NCI-H345 treated with DMSO at 0.1 percent for 48 hours (cell line): ENCODE results near the gene SCP2.

ENCODE experiments used
- DNase-seq: peaks from one replicate; lab custom pipeline; 2025; ENCODE audit not compliant: unreplicated experiment; lab: John Stamatoyannopoulos, UW

SCP2 gene

DNA sequence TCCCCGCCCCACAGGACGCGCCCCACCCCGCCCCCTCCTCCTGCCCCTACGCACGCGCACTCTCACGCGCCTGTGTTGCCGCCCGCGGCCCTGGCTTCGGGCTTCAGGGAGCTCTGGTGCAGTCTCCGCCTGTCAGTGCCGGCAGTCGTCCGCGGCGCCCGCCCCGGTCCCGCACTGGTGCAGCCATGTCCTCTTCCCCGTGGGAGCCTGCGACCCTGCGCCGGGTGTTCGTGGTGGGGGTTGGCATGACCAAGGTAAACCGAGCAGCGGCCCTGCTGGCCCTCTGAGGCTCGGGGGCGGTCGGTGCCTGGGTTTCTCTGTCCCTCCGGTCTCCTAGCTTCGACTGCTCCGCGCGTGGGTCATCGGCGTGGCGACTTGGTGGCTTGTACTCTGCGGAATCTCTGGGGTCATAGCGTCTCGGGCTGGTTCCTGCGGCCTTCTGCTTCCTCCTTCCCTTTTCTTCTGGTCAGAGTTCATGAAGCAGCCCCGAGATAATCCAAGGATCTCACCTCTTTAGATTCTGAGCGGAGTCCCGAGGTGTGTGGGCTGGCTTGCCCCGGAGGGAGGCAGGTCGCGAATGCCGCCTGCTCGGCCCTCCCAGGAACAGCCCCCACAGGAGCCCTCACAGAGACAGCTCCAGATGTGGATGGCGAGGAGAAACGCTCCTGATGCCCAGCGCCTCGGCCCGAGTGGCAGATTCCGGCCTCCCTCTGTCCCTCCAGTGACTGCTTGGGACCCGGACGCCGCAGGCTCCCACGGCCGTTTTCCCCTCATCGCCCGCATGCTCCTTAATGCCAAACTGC, at the start of gene SCP2:
Gene SCP2 (plus strand): TSS at position 65 of the 803 bp plus-strand sequence. CDS start 121 bp downstream, at position 186.
- peak; percentile 67 for DNase-seq

- no peak for DNase-seq
Measured at GRCh38 chr1:52877554-52877953, 49.5 kb upstream of the SCP2 start.

DNA sequence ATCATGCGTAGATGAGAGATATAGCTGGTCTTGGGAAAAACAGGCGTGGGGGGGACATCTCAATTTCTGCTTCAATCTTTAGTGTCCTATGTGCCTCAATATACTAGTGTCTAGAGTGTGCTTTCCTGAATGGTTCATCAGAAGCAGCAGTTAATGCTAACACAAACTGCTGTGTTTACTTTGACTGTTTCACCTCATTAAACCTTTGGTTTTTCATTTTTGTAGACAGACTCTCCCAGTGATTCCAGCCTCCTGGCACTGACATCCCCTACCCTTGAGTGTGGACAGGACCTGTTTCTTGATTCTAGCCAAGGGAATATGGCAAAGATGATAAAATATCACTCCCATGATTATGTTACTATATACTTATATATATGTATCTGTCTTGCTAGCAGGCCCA, 46.9 kb upstream of the SCP2 start:
- DNase-seq, result peak; percentile 6

- DNase-seq, result no peak
Measured at GRCh38 chr1:52887483-52887882, 39.6 kb upstream of the SCP2 start.

DNA sequence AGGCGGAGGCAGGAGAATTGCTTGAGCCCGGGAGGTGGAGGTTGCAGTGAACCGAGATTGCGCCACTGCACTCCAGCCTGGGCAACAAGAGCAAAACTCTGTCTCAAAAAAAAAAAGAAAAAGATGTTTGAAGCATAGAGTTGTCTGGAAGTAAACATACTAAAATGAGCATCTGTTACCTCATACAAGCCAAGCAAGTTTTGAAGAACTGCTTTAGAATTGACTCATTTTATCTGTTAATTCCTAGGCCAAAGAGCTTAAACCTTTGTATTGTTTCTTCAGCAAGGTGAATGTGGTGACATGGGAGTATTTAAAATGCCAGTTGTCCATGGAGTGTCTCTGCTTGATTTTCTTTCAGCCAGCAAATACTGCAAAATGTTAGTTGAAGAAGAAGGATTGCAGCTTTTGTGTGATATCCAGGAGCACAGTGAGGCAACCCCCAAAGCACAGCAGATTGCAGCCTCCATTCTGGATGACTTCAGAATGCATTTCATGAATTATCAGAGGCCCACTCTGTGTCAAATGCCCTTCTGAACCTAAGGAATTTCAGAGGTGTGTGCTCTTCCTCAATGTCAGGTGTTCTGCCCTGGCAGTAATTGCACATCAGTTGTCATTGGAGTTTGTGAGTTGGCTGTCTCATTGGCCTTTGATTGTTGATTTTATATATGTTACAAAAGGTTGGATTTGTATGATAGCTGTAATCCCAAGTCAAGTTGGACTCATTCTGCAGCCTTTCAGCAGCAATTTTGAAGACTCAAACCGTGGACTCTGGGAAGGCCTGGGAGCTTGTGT, 34.5 kb upstream of the SCP2 start:
- no peak for DNase-seq

DNA sequence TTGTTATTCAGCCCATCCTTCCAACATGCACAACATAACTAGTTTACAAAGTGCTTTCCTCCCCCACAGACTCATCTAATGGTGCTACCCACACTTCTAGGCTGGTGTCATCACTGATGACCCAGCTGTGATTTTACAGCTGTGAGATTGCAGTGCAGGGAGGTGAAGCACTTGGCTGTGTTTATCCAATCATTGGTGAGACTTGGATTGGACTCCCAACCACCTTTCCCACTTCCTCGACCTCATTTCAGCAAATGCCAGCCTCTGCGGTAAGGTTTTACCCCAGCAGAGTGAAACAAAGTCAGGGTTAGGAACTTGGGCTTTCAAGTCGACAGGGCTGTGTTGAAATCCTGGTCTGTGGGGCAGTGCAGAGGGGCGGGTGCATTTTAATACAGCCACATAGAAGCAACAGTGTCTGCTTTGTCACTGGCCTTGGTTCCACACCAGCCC, 27.6 kb upstream of the SCP2 start:
- DNase-seq, result no peak

DNA sequence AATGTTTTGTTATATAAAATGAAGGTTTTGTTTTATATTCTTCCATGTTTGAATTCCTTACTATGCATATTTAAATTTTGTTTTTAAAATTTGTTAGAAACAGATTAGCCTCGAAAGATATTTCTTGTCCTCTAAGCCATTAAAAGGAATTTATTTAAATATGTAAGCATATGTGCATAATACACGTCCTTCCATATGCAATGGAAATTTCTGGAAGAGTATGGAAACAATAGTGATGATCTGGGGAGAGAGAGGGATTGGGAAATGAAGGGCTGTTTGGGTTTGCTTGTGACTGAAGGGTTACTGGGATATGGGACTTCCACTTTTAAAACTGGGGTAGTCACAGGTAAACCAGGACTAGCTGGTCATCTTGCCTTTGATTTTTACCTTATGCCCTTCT, 26.7 kb upstream of the SCP2 start:
- no peak for DNase-seq

DNA sequence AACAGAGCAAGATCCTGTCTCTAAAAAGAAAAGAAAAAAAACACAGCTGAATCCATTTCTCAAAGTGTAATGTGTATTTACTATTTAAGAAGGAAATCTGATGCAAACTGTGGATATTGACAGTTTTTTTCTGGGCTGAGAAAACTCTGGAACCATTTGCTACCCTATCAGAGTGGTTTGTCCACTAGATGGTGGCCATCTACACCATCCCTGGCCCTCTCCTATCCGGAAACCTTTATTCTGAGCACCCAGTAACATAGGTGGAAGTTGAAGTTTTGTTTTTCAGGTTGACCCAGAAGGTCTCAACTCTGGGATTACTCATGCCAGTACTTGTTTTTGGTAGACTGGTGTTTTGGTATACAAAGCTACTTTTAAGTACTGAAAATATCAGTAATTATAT, 25.7 kb upstream of the SCP2 start:
- DNase-seq, result no peak

DNA sequence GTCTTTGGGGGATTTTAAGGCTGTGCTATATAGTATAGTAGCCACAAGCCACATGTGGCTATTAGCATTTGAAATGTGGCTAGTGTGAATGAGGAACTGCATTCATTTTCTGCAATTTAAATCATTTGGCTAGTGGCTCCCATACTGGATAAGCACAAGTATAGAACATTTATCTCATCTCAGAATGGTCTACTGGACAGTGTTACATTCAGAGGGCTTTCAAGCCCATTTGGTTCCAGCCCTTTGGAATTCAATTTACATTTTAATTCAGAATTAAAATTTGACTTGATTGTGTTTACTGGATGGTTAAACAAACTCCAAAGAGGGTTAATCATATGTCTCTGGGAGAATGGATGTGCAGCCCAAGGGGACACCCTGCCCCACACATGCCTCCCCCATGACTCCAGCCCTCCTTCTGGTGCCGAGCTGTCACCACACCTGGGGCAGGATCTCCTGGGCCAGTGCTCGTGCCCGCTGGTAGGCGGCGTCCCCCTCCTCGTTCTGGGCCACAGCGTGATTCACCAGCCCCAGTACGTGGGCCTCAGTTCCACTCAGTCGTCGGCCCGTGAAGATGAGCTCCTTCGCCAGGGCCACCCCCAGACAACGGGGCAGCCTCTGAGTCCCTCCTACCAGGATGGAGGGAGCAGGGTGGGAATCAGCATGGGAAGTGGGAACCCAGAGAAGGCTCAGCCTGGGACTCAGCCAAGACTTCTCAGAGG, 22.7 kb upstream of the SCP2 start:
- no peak for DNase-seq

- DNase-seq, result peak; percentile 1
Measured at GRCh38 chr1:52904927-52905698, 22.0 kb upstream of the SCP2 start.

GRCh38 chr1:52906135-52906603, 20.9 kb upstream of the SCP2 start:
- no peak for DNase-seq

DNA sequence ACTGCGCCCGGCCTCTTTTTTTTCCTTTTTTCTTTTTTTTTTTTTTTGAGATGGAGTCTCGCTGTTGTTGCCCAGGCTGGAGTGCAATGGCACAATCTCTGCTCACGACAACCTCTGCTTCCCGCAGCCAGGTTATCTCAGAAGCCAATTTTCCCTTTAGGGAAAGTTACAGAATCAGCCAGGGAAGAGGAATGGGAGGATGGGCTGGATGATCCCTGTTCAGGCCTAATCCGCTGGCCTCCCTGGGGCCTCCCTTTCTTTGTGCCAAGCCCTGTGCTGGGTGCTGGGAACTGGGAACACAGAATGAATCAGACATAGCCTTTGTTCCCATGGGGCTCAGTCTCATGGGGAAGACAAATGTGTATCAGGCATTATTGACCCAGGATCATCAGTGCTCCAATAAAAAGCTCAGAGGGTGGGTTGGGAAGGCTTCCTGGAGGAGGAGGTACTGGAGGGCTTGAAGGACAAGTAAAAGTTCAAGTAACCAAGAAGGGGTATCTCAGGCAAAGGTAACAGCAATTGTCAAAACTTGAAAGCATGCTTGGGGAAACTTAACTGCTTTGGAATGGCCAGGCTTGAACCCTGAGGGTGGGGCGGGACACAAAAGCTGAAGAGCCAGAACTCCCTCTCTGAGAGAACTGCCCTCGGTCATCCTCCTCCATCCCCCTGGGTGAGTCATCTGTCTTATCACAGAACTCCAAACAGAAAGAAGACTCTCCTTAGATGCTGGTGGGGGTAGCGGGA, 19.8 kb upstream of the SCP2 start:
- DNase-seq, result no peak

DNA sequence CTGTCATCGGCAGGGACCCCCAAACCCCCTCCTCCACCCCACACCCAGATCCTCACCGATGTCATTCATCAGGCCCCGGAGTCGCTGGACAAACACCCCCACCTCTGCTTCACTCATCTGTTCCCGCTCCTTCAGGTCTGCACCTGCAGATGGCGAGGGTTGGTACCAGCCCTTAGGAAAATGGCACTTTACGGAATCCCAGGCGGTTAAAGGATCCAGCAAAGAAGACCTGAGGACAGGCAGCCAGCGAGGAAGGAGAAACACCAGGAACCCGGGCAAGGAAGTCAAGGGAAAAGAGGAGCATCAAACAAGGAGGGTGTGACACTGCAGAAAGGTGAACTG, 19.3 kb upstream of the SCP2 start:
- no peak for DNase-seq

DNA sequence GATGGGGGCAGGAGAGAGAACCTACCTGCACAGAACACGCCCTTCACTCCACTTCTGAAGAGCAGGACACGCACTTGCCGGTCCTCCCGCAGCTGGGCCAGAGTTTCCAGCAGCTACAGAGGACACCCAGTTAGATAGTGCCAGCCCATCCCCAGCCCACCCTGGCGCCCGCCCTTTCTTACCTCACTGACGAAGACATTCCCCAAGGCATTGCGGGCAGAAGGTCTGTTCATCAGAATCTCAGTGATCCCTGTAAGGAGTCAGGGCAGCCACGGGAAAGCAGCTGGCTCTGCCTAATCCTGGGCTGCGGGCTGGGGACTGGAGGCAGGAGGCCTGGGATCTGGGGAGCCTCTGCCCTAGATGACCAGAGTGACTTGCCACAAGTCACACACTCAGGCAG, 15.5 kb upstream of the SCP2 start:
- DNase-seq, result no peak

DNA sequence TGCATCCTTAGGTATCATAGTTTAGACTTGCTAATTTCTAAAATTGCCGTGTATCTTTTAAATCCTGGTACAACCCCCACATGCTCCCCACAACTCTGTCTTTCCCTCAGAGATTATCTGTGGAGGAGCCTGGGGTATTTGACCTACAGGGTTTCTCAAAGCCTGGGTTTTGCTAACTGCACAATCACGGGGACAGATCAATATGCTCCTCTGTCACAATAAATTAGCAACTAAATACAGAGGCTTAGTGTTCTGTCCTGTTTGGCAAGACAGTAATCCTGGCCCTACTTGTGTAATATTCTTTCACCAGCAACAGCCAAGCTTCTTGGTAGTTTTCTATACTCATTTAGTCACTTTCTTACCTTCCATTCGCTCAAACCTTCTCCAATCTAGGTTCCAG, 14.1 kb upstream of the SCP2 start:
- DNase-seq, result no peak

- DNase-seq, result no peak
Measured at GRCh38 chr1:52913537-52913936, 13.5 kb upstream of the SCP2 start.

GRCh38 chr1:52914463-52914862, 12.6 kb upstream of the SCP2 start:
- no peak for DNase-seq

DNA sequence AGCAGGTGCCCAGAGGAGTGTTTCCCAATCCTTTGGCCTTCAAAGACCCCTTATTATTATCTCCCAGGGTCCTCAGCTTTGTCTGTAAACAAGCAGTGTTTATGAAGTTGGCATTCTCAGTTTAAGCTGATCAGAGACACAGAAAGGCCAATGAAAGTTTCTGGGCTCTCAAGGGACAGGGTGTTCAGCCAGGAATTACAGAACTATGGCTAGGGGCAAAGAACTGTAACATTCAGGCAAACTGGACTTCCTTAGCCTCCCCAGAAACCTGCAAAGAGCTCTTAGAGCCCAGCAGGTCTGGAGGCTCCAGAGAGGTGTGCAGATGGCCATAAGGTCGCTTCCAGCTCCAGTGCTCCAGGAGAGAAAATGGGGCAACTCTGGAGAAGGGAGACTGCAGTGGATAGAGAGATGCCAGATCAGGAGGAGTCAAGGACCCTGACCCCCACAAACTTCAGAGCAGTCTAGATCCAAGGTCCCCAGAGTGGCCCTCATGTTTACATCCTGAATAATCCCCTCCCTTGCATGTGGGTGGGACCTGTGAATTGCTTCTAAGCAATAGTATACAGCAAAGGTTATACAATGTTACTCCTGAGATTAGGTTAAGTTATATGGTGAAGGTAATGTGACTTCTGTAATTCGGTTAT, 11.7 kb upstream of the SCP2 start:
- DNase-seq, result no peak

- no peak for DNase-seq
Measured at GRCh38 chr1:52915855-52916220, 11.2 kb upstream of the SCP2 start.
